Common myeloid progenitor, CD34-positive (primary cell): ENCODE data around the gene RTP5.

Experiments used
- CTCF ChIA-PET: fragments of 350-600 bp; sonication (Branson Sonifier 250); formaldehyde crosslinking; loops from one replicate; lab custom pipeline; 2021; ENCODE audit warnings: antibody characterized with exemption; lab: Charles Lee
- POLR2A ChIA-PET: fragments of 350-600 bp; sonication (Branson Sonifier 250); formaldehyde crosslinking; loops from one replicate; lab custom pipeline; 2021; ENCODE audit warnings: antibody characterized with exemption; lab: Charles Lee
- DNase-seq, 3 donors: peaks; one replicate each; pipeline versions ENCODE4 v3.0.0 to v3.0.0-alpha.2; 2013
- H3K27ac ChIP-seq, 2 experiments: 1 replicate in 1 of 2; 2 replicates in 1 of 2; pipeline ENCODE4 v1.7.0; 2013; ENCODE audit warnings: inconsistent platforms in 2 of 2, low read length in 2 of 2, mild to moderate bottlenecking in 2 of 2, low read depth in 1 of 2, moderate library complexity in 1 of 2; ENCODE audit not compliant: severe bottlenecking in 2 of 2, insufficient read depth in 1 of 2, poor library complexity in 1 of 2
- H3K27me3 ChIP-seq, 5 experiments: replicated peaks in 2 of 5; 1 replicate in 3 of 5; 2 replicates in 2 of 5; pipeline versions ENCODE4 v1.6.1 to v1.7.0; 2013; ENCODE audit warnings: low read length in 4 of 5, mild to moderate bottlenecking in 2 of 5, moderate library complexity in 2 of 5, inconsistent platforms in 1 of 5; ENCODE audit not compliant: insufficient read depth in 5 of 5, control insufficient read depth in 4 of 5
- H3K36me3 ChIP-seq, 4 experiments: 1 replicate in 2 of 4; 2 replicates in 2 of 4; pipeline versions ENCODE4 v1.6.1 to v1.7.0; 2013; ENCODE audit warnings: low read length in 3 of 4, control low read depth in 1 of 4, mild to moderate bottlenecking in 1 of 4; ENCODE audit not compliant: control insufficient read depth in 4 of 4, insufficient read depth in 4 of 4
- H3K4me1 ChIP-seq, 4 experiments: 1 replicate in 3 of 4; 2 replicates in 1 of 4; pipeline versions ENCODE4 v1.6.1 to v1.7.1; 2013; ENCODE audit warnings: low read length in 3 of 4, mild to moderate bottlenecking in 3 of 4, control low read depth in 1 of 4, inconsistent platforms in 1 of 4, moderate library complexity in 1 of 4; ENCODE audit not compliant: control insufficient read depth in 4 of 4, insufficient read depth in 4 of 4; ENCODE audit errors: control extremely low read depth in 1 of 4
- H3K4me3 ChIP-seq, 7 experiments: 1 replicate in 4 of 7; 2 replicates in 3 of 7; pipeline versions ENCODE4 v1.5.1 to v1.7.0; 2013; ENCODE audit warnings: mild to moderate bottlenecking in 7 of 7, low read length in 6 of 7, moderate library complexity in 6 of 7, inconsistent platforms in 2 of 7, low read depth in 2 of 7, control low read depth in 1 of 7; ENCODE audit not compliant: insufficient read depth in 4 of 7, control insufficient read depth in 1 of 7; ENCODE audit errors: extremely low read depth in 1 of 7
- H3K9me3 ChIP-seq, 5 experiments: 1 replicate in 4 of 5; 2 replicates in 1 of 5; pipeline versions ENCODE4 v1.6.1 to v1.7.1; 2013; ENCODE audit warnings: low read length in 4 of 5, mild to moderate bottlenecking in 2 of 5, inconsistent platforms in 1 of 5, low read depth in 1 of 5, moderate library complexity in 1 of 5; ENCODE audit not compliant: control insufficient read depth in 4 of 5, insufficient read depth in 2 of 5; ENCODE audit errors: control extremely low read depth in 1 of 5
- WGBS: methylation state at CpG from one replicate; pipeline ENCODE4 v1.1.5; 2013; ENCODE audit not compliant: insufficient coverage; 5-methylcytosine and 5-hydroxymethylcytosine counted together

The RTP5 gene

DNA sequence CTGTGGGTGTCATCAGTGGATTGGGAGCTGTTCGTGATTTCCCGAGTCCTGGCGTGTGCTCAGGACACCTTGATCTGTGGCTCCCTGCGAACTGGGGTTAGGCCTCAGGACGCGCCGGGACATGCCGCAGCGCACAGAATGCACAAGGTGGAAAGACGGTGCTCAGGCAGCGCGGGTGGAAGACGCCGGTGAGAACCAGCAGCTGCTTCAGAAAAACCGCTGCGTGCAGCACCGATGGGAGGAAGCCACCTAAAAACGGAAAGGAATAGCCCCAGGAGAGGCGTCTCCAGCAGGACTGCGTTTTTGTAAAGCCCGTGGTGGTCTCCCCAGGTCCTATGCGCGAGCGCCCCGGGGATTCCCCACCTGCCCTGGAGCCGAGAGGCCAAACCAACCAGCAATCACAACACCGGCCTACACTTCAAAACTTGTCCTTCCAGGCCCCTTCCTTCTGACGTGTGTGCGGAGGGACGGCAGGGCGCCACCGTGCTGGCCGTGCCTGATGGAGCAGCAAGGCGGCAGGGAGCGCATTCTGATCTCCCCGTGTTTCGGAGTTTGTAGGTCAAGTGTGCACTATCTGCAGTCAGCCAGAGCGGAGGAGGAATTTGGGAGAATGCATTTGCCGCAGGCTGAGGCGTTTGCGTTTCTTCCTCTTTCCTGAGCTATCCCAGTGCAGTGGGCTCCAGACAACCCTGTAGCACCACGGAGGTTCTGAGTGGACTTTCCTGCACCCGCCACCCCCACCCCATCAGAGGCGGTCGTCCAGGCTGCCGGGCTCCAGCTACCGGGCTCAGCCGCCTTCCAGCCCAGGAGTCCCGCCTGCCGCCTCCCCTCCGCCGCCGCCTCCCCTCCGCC, 32.2 kb downstream of the RTP5 start:
- peaks cover 0 to 10% (median 5%) of the 10 kb centered on the region in 4 experiments for H3K4me1 ChIP-seq
- WGBS: 90% methylated on average over 35 of the region's 54 CpGs
- DNase-seq: peak in 2 of 3 donors; percentile 11 to 24
- ChIA-PET CTCF (interaction anchor here (0.7 kb wide), 1 partner anchor 14 kb away, joined by 3 read pairs; no protein-coding TSS in a partner anchor), POLR2A (no interaction called here)
- H3K36me3 ChIP-seq: peaks cover 0 to 19% (median 1%) of the 10 kb centered on the region in 4 experiments
- no peak overlapping the region for H3K27ac ChIP-seq
- peak overlapping the region in 5 of 7 experiments; percentile 19 to 74 (median 56) for H3K4me3 ChIP-seq
- H3K9me3 ChIP-seq: no peaks in the 10 kb centered on the region
- no peaks in the 10 kb centered on the region for H3K27me3 ChIP-seq

DNA sequence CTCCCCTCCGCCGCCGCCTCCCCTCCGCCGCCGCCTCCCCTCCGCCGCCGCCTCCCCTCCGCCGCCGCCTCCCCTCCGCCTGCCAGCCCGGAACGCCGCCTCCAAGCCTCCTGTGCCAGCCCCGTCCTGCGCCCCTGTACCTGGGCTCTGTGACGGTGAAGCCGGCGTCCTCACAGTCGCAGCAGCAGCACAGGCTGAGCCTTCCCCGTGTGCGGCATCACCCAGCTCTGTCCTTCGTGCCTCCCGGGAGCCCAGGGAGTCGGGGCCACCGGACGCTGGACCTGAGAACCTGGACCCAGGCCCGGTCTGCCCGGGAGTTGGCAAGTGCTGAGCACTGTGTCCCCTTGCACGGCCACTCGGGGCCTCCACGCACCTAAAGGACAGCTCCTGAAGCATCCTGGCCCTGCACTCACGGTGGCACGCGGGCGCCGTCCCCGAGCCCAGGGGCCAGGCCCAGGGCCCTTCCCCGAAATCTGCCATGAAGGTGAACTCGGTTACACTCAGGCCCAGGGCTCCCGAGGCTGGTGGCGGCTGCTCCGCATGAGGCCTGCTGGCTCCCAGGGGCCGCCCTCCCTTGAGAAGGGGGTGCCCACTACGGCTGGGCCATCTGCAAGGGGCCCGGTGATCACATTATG, 32.9 kb downstream of the RTP5 start:
- Histone ChIP-seq H3K9me3 (no peaks in the 10 kb centered on the region), H3K27ac (no peak overlapping the region), H3K4me3 (no peak overlapping the region), H3K36me3 (peaks cover 0 to 15% (median 1%) of the 10 kb centered on the region in 4 experiments), H3K4me1 (peaks cover 0 to 10% (median 5%) of the 10 kb centered on the region in 4 experiments), H3K27me3 (no peaks in the 10 kb centered on the region)
- ChIA-PET CTCF (interaction anchor here (0.7 kb wide), 1 partner anchor 13 kb away, joined by 3 read pairs; no protein-coding TSS in a partner anchor), POLR2A (no interaction called here)
- no peak for DNase-seq
- 92% methylated on average over 35 of the region's 48 CpGs for WGBS

DNA sequence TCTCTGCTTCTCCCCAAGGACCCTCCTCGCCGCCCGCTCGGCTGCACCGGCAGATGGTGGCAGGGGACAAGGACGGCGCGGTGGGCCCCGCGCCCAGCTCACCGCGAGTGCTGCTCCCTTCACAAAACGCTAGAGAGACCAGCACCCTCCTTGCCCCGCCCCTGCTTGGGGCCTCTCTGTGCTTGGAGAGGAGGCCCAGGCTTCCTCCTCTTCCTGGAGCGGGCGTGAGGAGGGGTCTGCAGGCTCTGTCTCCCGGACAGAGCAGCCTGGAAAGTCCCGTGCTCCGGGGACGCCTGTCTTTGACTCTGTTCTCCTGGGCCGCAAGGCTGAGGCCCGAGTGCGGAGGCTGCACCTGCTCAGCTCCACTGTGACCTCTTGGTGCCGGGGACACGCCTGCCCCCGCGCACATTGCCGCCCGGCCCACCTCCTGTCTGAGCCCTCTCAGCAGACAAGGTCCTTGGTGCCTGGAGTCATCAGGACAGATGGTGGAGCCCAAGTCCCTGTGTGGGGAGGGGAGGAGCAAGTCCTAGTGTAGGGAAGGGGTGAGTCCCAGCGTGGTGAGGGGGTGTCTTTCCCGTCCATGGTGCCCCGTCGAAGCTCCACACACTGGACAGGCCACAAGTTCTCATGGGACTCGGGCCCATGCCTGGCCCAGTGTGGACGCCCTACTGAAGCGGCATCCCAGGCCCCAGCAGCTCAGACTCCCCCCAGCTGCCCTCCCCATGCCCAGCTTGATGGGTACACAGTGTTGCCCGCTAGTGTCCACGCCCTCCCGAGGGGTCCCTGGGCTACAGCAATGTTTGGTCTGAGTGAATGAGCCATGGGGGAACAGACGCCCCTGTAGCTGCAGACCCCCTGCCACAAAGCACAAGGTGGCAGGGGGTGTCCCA, 33.8 kb downstream of the RTP5 start:
- Histone ChIP-seq H3K4me3 (no peak overlapping the region), H3K27me3 (no peaks in the 10 kb centered on the region), H3K36me3 (peaks cover 0 to 15% (median 1%) of the 10 kb centered on the region in 4 experiments), H3K4me1 (peaks cover 0 to 10% (median 5%) of the 10 kb centered on the region in 4 experiments), H3K9me3 (no peaks in the 10 kb centered on the region), H3K27ac (no peak overlapping the region)
- WGBS: 98% methylated on average over 36 of the region's 40 CpGs
- no peak for DNase-seq
- POLR2A ChIA-PET: no interaction called here
- CTCF ChIA-PET: no interaction called here

DNA sequence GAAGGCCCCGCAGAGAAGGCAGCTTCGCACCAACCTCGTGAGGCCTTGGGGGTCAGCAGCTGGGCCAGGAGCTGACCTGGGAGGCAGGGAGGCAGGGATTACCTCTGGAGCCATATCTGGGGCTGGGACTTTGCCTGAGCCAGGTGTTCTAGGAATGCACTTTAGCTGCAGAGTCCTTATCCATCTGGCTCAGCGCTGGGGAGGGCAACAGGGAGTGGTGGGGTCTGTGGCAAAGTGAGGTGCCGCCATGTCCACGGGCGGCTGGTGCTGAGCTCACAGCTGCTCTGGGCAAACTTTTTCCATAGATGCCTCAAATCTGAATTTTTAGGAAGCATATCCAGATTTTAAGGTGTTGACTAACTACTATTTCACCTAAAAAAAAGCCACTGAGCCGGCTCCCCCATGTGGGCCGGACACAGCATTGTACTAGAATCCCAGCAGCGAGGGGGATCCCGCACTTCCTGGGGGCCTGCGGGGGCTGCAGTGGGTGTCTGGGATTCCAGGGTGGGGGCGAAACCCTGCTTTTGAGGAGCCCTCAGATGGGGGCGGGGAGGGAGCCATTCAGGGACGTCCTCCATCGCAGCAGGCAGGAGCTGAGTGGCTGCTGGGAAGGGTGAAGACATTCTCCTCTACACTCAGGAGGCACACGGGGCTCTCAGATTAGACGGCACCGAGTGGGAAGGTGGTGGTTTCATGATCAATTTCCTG, 34.6 kb downstream of the RTP5 start:
- H3K27me3 ChIP-seq: no peaks in the 10 kb centered on the region
- ChIA-PET POLR2A (no interaction called here), CTCF (no interaction called here)
- H3K27ac ChIP-seq: no peak overlapping the region
- H3K36me3 ChIP-seq: peaks cover 0 to 10% (median 2%) of the 10 kb centered on the region in 4 experiments
- no peaks in the 10 kb centered on the region for H3K9me3 ChIP-seq
- no peak overlapping the region for H3K4me3 ChIP-seq
- DNase-seq: no peak
- WGBS: 94% methylated on average over 11 of the region's 19 CpGs
- H3K4me1 ChIP-seq: peaks cover 0 to 10% (median 5%) of the 10 kb centered on the region in 4 experiments

DNA sequence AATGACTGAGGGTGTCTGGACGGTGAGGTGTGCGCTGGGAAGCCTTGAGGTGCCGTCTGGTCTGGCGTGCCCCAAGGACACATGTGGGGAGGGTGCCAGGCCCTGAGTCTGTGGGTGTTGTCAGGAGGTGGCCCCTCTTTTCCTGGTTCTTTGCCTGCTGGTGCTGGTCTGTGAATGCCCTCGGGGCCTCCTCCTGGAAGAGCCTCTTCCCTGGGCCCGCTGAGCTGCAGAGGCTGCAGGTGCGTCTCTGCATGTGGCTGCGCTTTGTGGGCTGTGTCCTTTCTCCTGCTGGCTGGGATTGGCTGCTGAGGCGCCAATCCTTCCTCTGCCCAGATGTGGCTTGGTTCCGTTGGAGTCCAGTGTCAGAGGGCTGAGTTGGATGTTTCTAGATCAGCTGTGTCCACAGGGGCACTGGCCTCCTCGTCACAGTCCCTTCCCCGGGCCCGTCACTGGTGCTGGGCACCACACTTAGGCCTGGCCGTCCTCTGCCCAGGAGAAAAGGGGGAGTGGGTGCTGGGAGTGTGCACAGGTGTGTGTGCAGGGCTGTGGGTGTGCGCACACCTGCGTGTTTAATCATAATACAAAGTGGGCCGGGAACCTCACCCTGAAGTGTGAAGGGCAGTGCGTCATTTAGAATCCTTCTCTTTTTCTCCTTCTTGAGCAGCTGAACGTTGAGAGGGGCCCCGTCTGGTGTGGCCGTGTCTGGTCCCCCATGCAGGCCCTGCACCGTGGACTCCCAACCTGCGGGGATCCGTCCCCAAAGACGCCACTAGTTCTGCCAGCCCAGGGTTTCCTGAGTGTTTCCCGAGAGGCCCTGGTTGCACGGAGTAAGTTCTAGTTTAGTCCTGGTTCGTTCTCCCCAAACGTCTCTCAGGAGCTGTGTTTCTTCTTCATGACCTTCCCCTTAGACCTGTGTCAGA, 35.5 kb downstream of the RTP5 start:
- ChIA-PET CTCF (no interaction called here), POLR2A (no interaction called here)
- Histone ChIP-seq H3K4me1 (peaks cover 0 to 10% (median 5%) of the 10 kb centered on the region in 4 experiments), H3K36me3 (peaks cover 0 to 10% (median 2%) of the 10 kb centered on the region in 4 experiments), H3K4me3 (no peak overlapping the region), H3K27ac (no peak overlapping the region), H3K27me3 (no peaks in the 10 kb centered on the region), H3K9me3 (no peaks in the 10 kb centered on the region)
- no peak for DNase-seq
- 96% methylated on average over 23 of the region's 29 CpGs for WGBS
